ENCODE measurements around the gene LEPROT. TPM values are rescaled to one million over a fixed set of nuclear protein-coding genes. Genes with fewer than 3 reads are reported as not detected.

LEPROT gene
- total and polyA plus RNA-seq, 2 of the 8 experiments (the other 6 are each of a cell fraction or from before 2014, with no cell fraction given) = 25.7 to 27.2 TPM

DNA sequence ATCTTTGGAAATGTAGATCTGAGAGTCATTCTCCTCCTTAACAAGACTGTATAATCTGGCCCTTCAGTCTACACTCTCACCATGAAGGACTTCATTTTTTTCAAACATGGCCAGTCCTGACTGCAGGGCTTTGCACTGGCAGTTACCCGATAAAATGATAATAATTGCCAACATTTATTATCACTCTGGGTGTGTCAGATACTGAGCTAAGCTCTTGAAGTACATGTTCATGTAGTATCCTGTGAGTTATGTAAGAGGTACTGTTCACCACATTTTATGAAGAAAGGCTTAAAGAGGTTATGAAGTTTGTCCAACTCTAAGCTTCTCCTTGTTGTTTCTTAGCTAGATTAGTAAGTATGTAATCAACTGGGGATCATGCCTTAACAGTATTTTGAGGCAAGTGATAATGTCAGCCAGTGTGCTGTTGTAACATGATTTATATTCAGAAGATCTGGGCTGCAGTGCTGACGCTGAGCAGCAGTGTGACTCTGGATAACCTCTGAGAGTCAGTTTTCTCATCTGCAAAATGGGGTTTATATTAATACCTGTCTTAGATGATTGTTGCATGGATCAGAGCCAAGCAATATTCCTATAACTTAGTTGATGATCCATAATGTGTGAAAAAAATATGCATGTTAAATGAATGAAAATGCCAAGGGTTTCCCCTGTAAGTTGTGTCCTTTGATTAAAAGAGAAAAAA, 42.1 kb upstream of the LEPROT start:
- Histone ChIP-seq H4K91ac (replicated peaks; ENCODE audit: insufficient read length, low read length) (no peak overlapping the region), H2BK15ac (ENCODE audit: low read length) (no peak overlapping the region), H3K27ac (ENCODE audit: low read depth, low read length) (no peak overlapping the region), H3K4me2 (ENCODE audit: insufficient read depth in 1 of 2, low read depth in 2 of 2, low read length in 2 of 2) (no peak overlapping the region), H4K8ac (ENCODE audit: extremely low read depth, insufficient read depth, low read length) (no peak overlapping the region), H3K18ac (ENCODE audit: extremely low read depth, low read length) (no peak overlapping the region), H3K27me3 (replicated peaks in 1 of 4; ENCODE audit: control insufficient read depth in 3 of 4, extremely low read depth in 1 of 4, insufficient read depth in 3 of 4, low read length in 3 of 4) (no peaks in the 10 kb centered on the region), H3K9ac (replicated peaks in 1 of 4; ENCODE audit: extremely low read depth in 1 of 4, low read depth in 3 of 4, low read length in 3 of 4) (no peak overlapping the region), H2BK120ac (replicated peaks; ENCODE audit: low read depth, low read length) (no peak overlapping the region), H3K14ac (ENCODE audit: insufficient read length) (no peak overlapping the region), H4K5ac (ENCODE audit: insufficient read length, low read depth, low read length) (no peak overlapping the region), H3K23ac (ENCODE audit: insufficient read length) (no peak overlapping the region), H4K20me1 (replicated peaks in 1 of 2; ENCODE audit: control insufficient read depth in 1 of 2, insufficient read depth in 2 of 2, low read length in 2 of 2) (no peaks in the 10 kb centered on the region), H3K9me3 (ENCODE audit: insufficient read depth in 2 of 2, low read depth in 1 of 2, low read length in 1 of 2) (no peaks in the 10 kb centered on the region), H3K36me3 (ENCODE audit: control insufficient read depth in 2 of 4, insufficient read depth in 4 of 4, low read length in 3 of 4) (no peaks in the 10 kb centered on the region), H3K4me3 (ENCODE audit: extremely low read depth in 1 of 4, insufficient read depth in 2 of 4, low read depth in 3 of 4, low read length in 4 of 4) (no peak overlapping the region), H2AK5ac (ENCODE audit: low read depth, low read length) (no peak overlapping the region), H2BK12ac (ENCODE audit: low read depth, low read length) (no peak overlapping the region), H3K4me1 (replicated peaks in 1 of 4; ENCODE audit: control insufficient read depth in 3 of 4, insufficient read depth in 4 of 4, low read length in 3 of 4) (no peaks in the 10 kb centered on the region), H2BK5ac (ENCODE audit: low read depth, low read length) (no peak overlapping the region), H3K23me2 (ENCODE audit: low read depth, low read length) (no peaks in the 10 kb centered on the region), H3K56ac (replicated peaks; ENCODE audit: insufficient read length, low read depth, low read length) (no peak overlapping the region), H3K4ac (replicated peaks; ENCODE audit: insufficient read length, low read depth, low read length) (no peak overlapping the region), H3K79me1 (ENCODE audit: low read depth, low read length) (no peaks in the 10 kb centered on the region), H2AFZ (ENCODE audit: low read length) (no peak overlapping the region), H3K79me2 (ENCODE audit: control insufficient read depth in 1 of 2, insufficient read depth in 2 of 2, low read length in 2 of 2) (no peaks in the 10 kb centered on the region), H2BK20ac (ENCODE audit: low read length) (no peak overlapping the region)
- ChIA-PET CTCF (ENCODE audit: partially characterized antibody) (interaction anchor here (1.1 to 1.6 kb wide), 3 partner anchors 13 to 132 kb away, joined by 3 read pairs; no protein-coding TSS in a partner anchor), POLR2A (ENCODE audit: partially characterized antibody) (no interaction called here)
- WGBS, 2 experiments (ENCODE audit: extremely low coverage in 1 of 2, insufficient coverage in 1 of 2, insufficient read length in 1 of 2, insufficient replicate concordance in 2 of 2, low coverage in 1 of 2, low lambda C conversion rate in 2 of 2, missing lambda C conversion rate in 1 of 2) = 91% methylated on average over 2 of the region's 2 CpGs; no CpG with 5 or more reads in 1 of the 2 experiments
- FAIRE-seq (no peak), DNase-seq (ENCODE audit: low read depth in 1 of 2, low spot score in 2 of 2) (no peak)
- TF ChIP-seq RNF2 (IDR thresholded peaks at IDR 0.05; ENCODE audit: borderline replicate concordance, low read depth, low read length, missing control alignments, poor library complexity, severe bottlenecking) (no peak), SUZ12 (IDR thresholded peaks at IDR 0.05; ENCODE audit: low read length) (no peak), ATF2 (IDR thresholded peaks at IDR 0.05; ENCODE audit: low read length) (no peak), MAFK (IDR thresholded peaks at IDR 0.05; ENCODE audit: low read depth, low read length) (no peak), USF2 (IDR thresholded peaks at IDR 0.05; ENCODE audit: low read length) (no peak), CREB1 (IDR thresholded peaks at IDR 0.05) (no peak), CTBP2 (IDR thresholded peaks at IDR 0.05; ENCODE audit: borderline replicate concordance, insufficient read depth, insufficient read length, low read length) (no peak)
- TF ChIP-seq, protein P1, sequence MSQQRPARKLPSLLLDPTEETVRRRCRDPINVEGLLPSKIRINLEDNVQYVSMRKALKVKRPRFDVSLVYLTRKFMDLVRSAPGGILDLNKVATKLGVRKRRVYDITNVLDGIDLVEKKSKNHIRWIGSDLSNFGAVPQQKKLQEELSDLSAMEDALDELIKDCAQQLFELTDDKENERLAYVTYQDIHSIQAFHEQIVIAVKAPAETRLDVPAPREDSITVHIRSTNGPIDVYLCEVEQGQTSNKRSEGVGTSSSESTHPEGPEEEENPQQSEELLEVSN (IDR thresholded peaks at IDR 0.05) = no peak

Data from H1 (cell line).